Astrocyte of the cerebellum (primary cell): ENCODE measurements around the gene REX1BD.
A peak's percentile ranks its signal among the peaks of the same experiment; 100 is the strongest.

Source experiments
- DNase-seq: peaks from one replicate; pipeline ENCODE4 v3.0.0-alpha.2; 2011; ENCODE audit warnings: low read depth
- H3K4me3 ChIP-seq: 2 replicates; pipeline ENCODE4 v1.5.1; 2011; ENCODE audit warnings: mild to moderate bottlenecking, low read depth, low read length, moderate library complexity
- in situ Hi-C: cut with HindIII; loops from 2 replicates; pipeline ENCODE4 v1.10.0; 2017; ENCODE audit warnings: low sequenced_read_pairs
- TF ChIP-seq, protein P1 (sequence below): IDR thresholded peaks from 2 replicates; pipeline ENCODE4 v1.5.1; 2012; ENCODE audit warnings: low read length, low read depth, moderate library complexity, mild to moderate bottlenecking; ENCODE audit errors: missing control alignments

The REX1BD gene

DNA sequence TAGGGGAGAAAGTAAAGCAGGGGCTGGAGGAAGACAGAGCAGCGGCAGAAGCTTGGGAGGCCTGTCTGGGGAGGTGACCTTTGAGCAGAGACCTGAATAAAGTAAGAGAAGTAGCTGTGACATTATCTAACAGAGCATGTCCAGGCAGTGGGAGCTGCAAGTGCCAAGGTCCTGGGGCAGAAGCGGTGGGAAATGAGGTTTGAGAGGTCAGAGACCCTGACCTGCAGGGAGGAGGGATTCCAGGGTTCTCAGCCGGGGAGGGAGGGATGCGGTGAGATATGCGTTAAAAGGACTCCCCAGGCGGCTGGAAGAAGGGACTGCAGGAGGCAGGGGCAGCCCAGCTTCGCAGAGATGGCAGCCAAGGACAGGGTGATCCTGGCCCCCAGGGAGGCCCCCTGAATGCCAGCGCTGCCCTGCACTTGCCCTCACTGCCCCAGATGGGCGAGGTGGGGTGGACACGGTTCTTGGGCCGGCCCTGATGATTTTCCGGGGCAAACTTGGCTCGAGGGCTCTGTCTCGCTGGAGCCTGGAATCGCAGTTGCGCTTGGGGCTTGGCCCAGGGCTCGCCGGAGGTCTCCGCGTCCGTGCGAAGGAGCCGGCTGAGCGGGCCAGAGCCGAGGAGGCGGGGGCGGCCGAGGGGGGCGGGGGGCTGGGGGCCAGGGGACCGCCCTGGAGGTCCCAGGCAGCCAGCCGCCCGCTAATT is 14.8 kb downstream of the REX1BD start:
- no peak for DNase-seq
- no peak overlapping the region for H3K4me3 ChIP-seq
- TF ChIP-seq, protein P1, sequence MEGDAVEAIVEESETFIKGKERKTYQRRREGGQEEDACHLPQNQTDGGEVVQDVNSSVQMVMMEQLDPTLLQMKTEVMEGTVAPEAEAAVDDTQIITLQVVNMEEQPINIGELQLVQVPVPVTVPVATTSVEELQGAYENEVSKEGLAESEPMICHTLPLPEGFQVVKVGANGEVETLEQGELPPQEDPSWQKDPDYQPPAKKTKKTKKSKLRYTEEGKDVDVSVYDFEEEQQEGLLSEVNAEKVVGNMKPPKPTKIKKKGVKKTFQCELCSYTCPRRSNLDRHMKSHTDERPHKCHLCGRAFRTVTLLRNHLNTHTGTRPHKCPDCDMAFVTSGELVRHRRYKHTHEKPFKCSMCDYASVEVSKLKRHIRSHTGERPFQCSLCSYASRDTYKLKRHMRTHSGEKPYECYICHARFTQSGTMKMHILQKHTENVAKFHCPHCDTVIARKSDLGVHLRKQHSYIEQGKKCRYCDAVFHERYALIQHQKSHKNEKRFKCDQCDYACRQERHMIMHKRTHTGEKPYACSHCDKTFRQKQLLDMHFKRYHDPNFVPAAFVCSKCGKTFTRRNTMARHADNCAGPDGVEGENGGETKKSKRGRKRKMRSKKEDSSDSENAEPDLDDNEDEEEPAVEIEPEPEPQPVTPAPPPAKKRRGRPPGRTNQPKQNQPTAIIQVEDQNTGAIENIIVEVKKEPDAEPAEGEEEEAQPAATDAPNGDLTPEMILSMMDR: peak; percentile 41
- in situ Hi-C loops: no loop called here

DNA sequence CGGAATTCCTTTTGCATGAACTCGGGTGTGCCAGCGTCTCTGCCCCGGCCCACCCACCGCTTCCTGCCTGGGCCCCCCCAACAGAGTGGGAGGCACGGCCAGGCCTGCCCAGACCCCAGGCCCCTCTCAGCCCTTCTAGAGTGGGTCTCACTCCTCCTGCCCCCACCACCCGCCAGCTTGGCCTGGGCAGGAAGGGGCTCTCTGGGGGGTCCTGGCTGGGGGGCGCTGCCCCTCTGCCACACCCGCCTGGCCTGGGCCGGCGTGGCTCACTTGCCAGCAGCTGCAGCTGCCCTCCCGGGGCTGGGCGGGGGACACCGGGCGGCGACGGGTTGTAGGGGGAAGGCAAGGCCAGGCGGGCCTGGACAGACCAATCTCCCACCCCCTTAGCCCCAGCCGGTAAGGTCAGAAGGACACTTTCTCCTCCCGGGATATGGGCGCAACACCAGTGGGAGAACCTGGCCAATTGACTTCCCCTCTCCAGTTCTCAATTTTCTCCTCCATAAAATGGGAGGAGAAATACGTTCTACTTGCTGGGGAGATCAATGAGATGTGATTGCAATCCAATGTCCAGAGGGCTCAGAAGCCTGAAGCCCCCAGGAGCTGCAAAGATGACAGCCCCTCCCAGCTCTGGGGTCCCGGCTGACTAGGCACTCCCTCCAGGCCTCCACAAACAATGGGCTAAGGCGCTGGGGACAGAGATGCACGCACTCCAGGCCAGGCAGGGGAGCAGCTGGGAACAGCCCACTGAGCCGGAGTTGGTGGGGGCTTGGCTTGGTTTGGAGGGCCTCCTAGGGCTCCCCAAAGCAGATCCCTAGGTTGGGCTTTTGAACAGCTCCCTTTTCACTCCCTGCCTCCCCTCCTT is 15.6 kb downstream of the REX1BD start:
- in situ Hi-C loops: no loop called here
- TF ChIP-seq, protein P1: no peak
- no peak overlapping the region for H3K4me3 ChIP-seq
- no peak for DNase-seq

DNA sequence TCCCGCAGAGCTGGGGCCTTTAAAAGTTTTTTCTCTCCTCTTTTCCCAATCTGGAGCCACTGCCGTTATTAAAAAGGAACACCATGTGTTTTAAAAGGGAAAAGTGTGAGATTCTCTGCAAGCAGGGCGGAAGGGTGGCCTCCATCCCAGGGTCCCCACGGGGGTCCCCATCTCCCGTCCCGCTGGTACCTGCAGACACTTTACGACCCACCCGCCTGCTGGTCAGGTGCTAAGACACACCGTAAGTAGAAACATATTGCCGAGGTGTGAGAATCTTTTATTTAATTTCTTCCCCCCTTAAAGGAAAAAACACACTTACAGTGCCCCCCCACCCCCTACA is 16.2 kb downstream of the REX1BD start:
- TF ChIP-seq, protein P1: no peak
- no peak overlapping the region for H3K4me3 ChIP-seq
- in situ Hi-C loops: no loop called here
- no peak for DNase-seq

DNA sequence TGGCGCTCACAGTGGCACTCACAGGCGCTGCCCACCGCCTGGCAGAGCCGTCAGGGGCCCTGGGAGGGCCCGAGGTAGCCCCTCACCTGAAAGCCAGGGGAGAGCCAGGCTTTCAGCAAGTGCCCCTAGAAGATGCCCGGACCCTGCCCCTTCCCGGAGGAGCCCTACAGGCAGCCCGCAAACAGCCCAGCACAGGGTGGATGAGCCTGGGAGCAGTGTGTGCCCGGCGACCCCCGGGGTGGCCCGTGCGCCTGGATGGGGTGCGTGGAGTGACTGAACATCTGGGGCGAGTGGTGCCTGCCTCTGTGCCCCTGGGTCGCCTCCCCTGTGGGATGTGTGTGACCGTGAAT is 16.6 kb downstream of the REX1BD start:
- TF ChIP-seq, protein P1: no peak
- in situ Hi-C loops: no loop called here
- DNase-seq: no peak
- H3K4me3 ChIP-seq: no peak overlapping the region

DNA sequence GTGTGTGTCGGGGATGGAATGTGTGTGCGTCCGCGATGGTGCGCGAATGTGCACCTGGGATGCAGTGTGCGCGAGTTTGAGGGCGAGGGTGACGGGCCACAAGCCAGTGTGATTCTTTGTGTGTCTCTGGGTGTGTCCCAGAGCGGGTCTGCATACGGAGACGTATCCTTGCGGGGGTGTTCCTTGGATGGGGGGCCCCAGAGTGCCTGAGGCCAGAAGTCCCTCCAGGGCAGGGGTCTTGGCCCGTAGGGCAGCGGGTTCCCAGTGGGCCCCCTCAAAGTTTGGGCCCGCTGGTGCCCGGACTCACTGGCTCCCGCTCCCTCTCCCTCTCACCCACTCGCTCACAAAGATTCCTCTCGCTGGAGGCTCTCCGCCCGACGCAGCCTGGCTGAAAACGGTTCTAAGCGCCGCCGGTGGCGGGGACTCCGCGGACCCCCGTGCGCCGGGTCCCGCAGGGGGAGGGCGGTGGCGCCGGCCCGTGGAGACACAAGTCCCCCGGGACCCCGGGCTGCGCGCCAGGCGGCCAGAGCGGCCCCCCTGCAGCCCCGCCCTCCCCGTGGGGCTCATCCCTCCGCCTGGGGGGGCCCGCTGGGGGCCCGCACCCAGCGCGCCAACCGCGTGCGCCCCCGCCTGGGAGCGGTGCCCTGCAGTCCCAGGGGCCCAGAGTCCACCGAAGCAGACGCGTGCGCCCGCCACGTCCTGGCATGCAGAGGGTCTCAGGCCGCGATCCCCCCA is 17.1 kb downstream of the REX1BD start:
- in situ Hi-C loops: no loop called here
- H3K4me3 ChIP-seq: no peak overlapping the region
- TF ChIP-seq, protein P1: no peak
- DNase-seq: no peak

DNA sequence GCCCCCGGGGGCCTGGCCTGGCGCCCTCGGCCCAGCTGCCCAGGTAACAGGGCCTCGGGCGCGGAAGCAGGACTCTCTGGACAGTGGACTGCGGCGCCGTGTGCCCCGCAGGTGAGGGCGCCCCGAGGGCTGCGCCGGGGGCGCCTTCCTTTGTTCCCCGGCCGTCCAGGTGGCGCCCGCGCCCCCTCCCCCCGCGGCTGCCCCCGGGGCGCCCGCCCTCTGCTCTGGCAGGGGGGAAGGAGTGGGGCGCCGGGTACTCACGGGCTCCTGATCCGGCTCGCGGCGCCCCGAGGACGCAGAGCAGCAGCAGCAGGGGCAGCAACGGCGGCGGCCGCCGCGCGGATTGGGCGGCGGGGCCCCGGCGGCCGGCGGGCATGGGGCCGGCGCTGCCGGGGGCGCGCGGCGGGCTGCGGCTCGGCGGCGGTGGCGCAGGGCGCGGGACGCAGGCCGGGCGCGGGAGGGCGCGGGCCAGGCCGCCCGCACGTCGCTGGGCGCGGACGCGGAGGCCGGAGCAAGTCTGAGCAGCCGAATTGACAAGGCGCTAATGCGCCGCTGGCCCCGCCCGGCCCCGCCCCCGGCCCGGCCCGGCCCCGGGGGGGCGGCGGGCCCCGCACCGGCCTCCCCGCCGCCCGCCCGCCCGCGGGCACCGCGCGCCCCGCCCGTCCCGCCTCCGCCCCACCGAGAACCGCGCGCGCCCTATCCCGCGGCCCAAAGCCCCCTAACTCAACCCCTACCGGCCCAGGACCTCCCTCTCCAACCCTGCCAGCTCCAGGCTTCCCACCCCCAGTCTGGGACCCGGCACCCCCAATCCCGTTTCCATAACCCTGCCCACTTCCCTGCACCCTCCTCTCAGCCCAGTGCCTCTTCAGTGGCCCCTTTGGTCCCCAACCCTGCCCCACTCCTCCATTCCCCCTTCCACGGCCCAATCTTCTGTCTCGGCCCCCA is 18.0 kb downstream of the REX1BD start, which contains the start of gene CRLF1:
TSS of gene CRLF1 (minus strand) at position 519 of the 945 bp plus-strand sequence. CDS start at position 376, 143 bp downstream.
- in situ Hi-C loops: no loop called here
- no peak within 1 kb of the TSS for H3K4me3 ChIP-seq
- TF ChIP-seq, protein P1: no peak
- DNase-seq: no peak
